Measurements from ENCODE around the gene RGL2.
A peak's percentile ranks its signal among the peaks of the same experiment; 100 is the strongest.

The RGL2 gene

GRCh38 chr6:33335916-33336315, 37.2 kb upstream of the RGL2 start:
- H3K4me3 ChIP-seq (ENCODE audit: low read length): no peak overlapping the region
- no peak for TF ChIP-seq CTCF (conservative IDR thresholded peaks at IDR 0.05; ENCODE audit: low read depth, low read length)

GRCh38 chr6:33333666-33334065, 34.9 kb upstream of the RGL2 start:
- no peak overlapping the region for H3K4me3 ChIP-seq (ENCODE audit: low read length)
- TF ChIP-seq CTCF (conservative IDR thresholded peaks at IDR 0.05; ENCODE audit: low read depth, low read length): no peak
- DNase-seq (ENCODE audit: low read depth): no peak

More at GRCh38 chr6:33335916-33336315, 37.2 kb upstream of the RGL2 start:
- no peak for DNase-seq (ENCODE audit: low read depth)

- TF ChIP-seq CTCF (conservative IDR thresholded peaks at IDR 0.05; ENCODE audit: low read depth, low read length): no peak
- no peak for DNase-seq (ENCODE audit: low read depth)
- no peak overlapping the region for H3K4me3 ChIP-seq (ENCODE audit: low read length)
Measured at GRCh38 chr6:33330736-33331135, 32.0 kb upstream of the RGL2 start.

- H3K4me3 ChIP-seq (ENCODE audit: low read length): no peak overlapping the region
- no peak for TF ChIP-seq CTCF (conservative IDR thresholded peaks at IDR 0.05; ENCODE audit: low read depth, low read length)
- no peak for DNase-seq (ENCODE audit: low read depth)
Measured at GRCh38 chr6:33329058-33329457, 30.3 kb upstream of the RGL2 start.

- H3K4me3 ChIP-seq (ENCODE audit: low read length): peak overlapping the region; percentile 87
- no peak for TF ChIP-seq CTCF (conservative IDR thresholded peaks at IDR 0.05; ENCODE audit: low read depth, low read length)
Measured at GRCh38 chr6:33324125-33324524, 25.4 kb upstream of the RGL2 start.

GRCh38 chr6:33323623-33323948, 24.8 kb upstream of the RGL2 start:
- no peak for TF ChIP-seq CTCF (conservative IDR thresholded peaks at IDR 0.05; ENCODE audit: low read depth, low read length)
- peak overlapping the region; percentile 87 for H3K4me3 ChIP-seq (ENCODE audit: low read length)
- DNase-seq (ENCODE audit: low read depth): no peak

More at GRCh38 chr6:33324125-33324524, 25.4 kb upstream of the RGL2 start:
- DNase-seq (ENCODE audit: low read depth): no peak

GRCh38 chr6:33321227-33321626, 22.5 kb upstream of the RGL2 start:
- no peak for DNase-seq (ENCODE audit: low read depth)
- H3K4me3 ChIP-seq (ENCODE audit: low read length): peak overlapping the region; percentile 87
- no peak for TF ChIP-seq CTCF (conservative IDR thresholded peaks at IDR 0.05; ENCODE audit: low read depth, low read length)

Measured in retinal pigment epithelial cell (primary cell).